Nephron progenitor cell (in vitro differentiated cells): ENCODE results near the gene ZNF322.

Experiments used
- DNase-seq: peaks from one replicate; pipeline ENCODE4 v3.0.0; 2021
- H3K27ac Mint-ChIP-seq: 2 replicates; pipeline ENCODE4 v1.8.0; 2021; ENCODE audit warnings: mild to moderate bottlenecking, moderate library complexity, mixed read lengths
- H3K27me3 Mint-ChIP-seq: 2 replicates; pipeline ENCODE4 v1.8.0; 2021; ENCODE audit warnings: mild to moderate bottlenecking, low read depth, mixed read lengths; ENCODE audit not compliant: poor library complexity
- H3K36me3 Mint-ChIP-seq: 2 replicates; pipeline ENCODE4 v1.8.0; 2021; ENCODE audit warnings: low read depth, mixed read lengths
- H3K4me1 Mint-ChIP-seq: 2 replicates; pipeline ENCODE4 v1.8.0; 2021; ENCODE audit warnings: mixed read lengths
- H3K4me3 Mint-ChIP-seq: 2 replicates; pipeline ENCODE4 v1.8.0; 2021; ENCODE audit warnings: mild to moderate bottlenecking, moderate library complexity, mixed read lengths
- H3K9me3 Mint-ChIP-seq: 2 replicates; pipeline ENCODE4 v1.8.0; 2021; ENCODE audit warnings: mild to moderate bottlenecking, moderate library complexity, mixed read lengths
- CTCF ChIP-seq: fragments of 200-600 bp; sonication (generic); IDR thresholded peaks from 2 replicates; pipeline ENCODE4 v1.5.0; 2021; ENCODE audit warnings: antibody characterized with exemption

Gene ZNF322

GRCh38 chr6:26597821-26598220 is 61.7 kb downstream of the ZNF322 start:
- Mint-ChIP-seq H3K9me3 (no peaks in the 10 kb centered on the region), H3K27ac (no peak overlapping the region), H3K27me3 (no peaks in the 10 kb centered on the region), H3K4me1 (no peaks in the 10 kb centered on the region), H3K4me3 (no peak overlapping the region), H3K36me3 (peaks cover 15% of the 10 kb centered on the region)
- DNase-seq = no peak
- TF ChIP-seq CTCF = no peak

- no peak for TF ChIP-seq CTCF
- no peaks in the 10 kb centered on the region for H3K9me3 Mint-ChIP-seq
- no peak overlapping the region for H3K27ac Mint-ChIP-seq
- peaks cover 15% of the 10 kb centered on the region for H3K36me3 Mint-ChIP-seq
- H3K4me1 Mint-ChIP-seq = no peaks in the 10 kb centered on the region
- no peak for DNase-seq
- no peaks in the 10 kb centered on the region for H3K27me3 Mint-ChIP-seq
- no peak overlapping the region for H3K4me3 Mint-ChIP-seq
These were observed 62.2 kb downstream of the ZNF322 start for GRCh38 chr6:26597389-26597766.

- no peak within 1 kb of the TSS for H3K4me3 Mint-ChIP-seq
- H3K27ac Mint-ChIP-seq = no peak within 1 kb of the TSS
- H3K9me3 Mint-ChIP-seq = peaks cover 2% of the 10 kb centered on the region
These were observed 62.8 kb downstream of the ZNF322 start, which contains the start of gene ABT1 for GRCh38 chr6:26596579-26597388. ABT1 (plus strand) TSS chr6:26596953; CDS start chr6:26596983, 30 bp downstream.

GRCh38 chr6:26595669-26596269 is 63.8 kb downstream of the ZNF322 start:
- Mint-ChIP-seq H3K36me3 (peaks cover 15% of the 10 kb centered on the region), H3K4me3 (no peak overlapping the region), H3K27me3 (peaks cover 4% of the 10 kb centered on the region), H3K9me3 (peaks cover 12% of the 10 kb centered on the region), H3K4me1 (no peaks in the 10 kb centered on the region), H3K27ac (no peak overlapping the region)
- peak; percentile 95 for DNase-seq
- peak; percentile 98 for TF ChIP-seq CTCF

More at GRCh38 chr6:26596579-26597388, 62.8 kb downstream of the ZNF322 start, which contains the start of gene ABT1:
- H3K36me3 Mint-ChIP-seq = peaks cover 15% of the 10 kb centered on the region
- no peak for TF ChIP-seq CTCF
- DNase-seq = peak; percentile 96
- H3K4me1 Mint-ChIP-seq = no peaks in the 10 kb centered on the region
- H3K27me3 Mint-ChIP-seq = no peaks in the 10 kb centered on the region

- no peak overlapping the region for H3K4me3 Mint-ChIP-seq
These were observed 64.6 kb downstream of the ZNF322 start for GRCh38 chr6:26594730-26595632.

More at GRCh38 chr6:26594730-26595632, 64.6 kb downstream of the ZNF322 start:
- TF ChIP-seq CTCF = no peak
- H3K27ac Mint-ChIP-seq = no peak overlapping the region
- H3K27me3 Mint-ChIP-seq = peaks cover 10% of the 10 kb centered on the region
- peak; percentile 48 for DNase-seq
- H3K36me3 Mint-ChIP-seq = peaks cover 15% of the 10 kb centered on the region
- H3K4me1 Mint-ChIP-seq = no peaks in the 10 kb centered on the region
- H3K9me3 Mint-ChIP-seq = peaks cover 13% of the 10 kb centered on the region
